ENCODE measurements around the gene UBE2R2. TPM values are rescaled to one million over a fixed set of nuclear protein-coding genes. Genes with fewer than 3 reads are reported as not detected.

The UBE2R2 gene
- total and polyA plus RNA-seq, 12 donors = 15.8 to 47.9 (median 41.4) TPM

DNA sequence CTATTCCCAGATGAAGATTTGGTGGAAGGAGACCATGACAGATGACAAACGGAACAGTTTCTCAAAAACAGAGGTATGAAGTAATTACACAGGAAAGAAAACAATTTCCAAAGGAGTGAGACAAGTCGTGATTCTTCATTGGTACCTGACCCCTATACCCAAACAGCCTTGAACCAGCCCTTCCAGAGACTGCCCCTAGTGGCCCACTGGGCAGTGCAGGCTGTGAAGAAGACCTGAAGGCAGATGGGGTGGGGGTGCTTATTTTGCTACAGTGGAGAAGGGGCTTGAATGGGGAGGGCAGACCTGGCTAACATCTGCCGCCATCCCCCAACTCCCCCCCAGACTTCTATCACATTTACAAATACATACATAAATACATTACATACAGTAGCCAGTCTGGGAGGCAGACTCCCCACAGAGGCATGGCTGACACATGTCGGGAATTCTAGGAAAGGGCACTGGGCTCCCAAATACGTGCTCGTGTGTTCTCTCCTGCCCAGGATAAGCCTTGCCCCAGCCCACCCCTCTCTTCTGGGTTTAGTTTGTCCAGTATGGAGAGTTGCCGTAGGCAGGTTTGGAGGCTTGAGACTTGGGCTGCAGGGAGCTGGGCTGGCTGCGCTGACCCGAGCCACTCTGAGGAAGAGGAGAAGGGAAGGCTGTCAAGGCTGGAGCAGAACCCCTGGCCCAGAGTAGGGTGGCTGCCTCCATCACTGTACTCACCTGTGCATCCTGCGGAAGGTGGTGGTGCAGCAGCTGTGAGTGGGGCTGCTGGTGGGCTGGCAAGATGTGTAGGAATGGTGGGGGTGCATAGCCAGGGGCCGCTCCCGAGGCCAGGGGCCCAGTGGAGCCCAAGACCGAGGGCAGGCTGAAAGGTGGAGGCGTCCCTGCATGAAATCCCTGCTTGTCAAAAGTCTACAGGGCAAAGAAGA is 105.3 kb downstream of the UBE2R2 start:
- Histone ChIP-seq H3K4me3 (no peak overlapping the region), H3K27me3 (no peaks in the 10 kb centered on the region), H3K9me3 (no peaks in the 10 kb centered on the region), H3K27ac (no peak overlapping the region), H3K36me3 (peaks cover 0 to 100% (median 48%) of the 10 kb centered on the region in 9 donors), H3K4me1 (peaks cover 5 to 70% (median 34%) of the 10 kb centered on the region in 9 donors)
- peak in 8 of 9 donors; percentile 14 to 57 (median 50) for TF ChIP-seq CTCF (IDR thresholded peaks at IDR 0.05)
- intact Hi-C loops (cut with DNase I) = loop anchor here in 7 of 10 donors (5.0 to 10.0 kb wide), 6 partner anchors 105 to 333 kb away; partner anchors contain the start of gene UBE2R2 (in 5 of the 7)
- DNase-seq (no peak), ATAC-seq (peak in 2 of 8 donors; percentile 4 to 28)
- 86 to 89% methylated on average over 14 of the region's 14 CpGs for WGBS, 2 donors

- H3K27ac ChIP-seq = peak overlapping the region in 2 of 10 donors; percentile 23 to 33
- no peak for ATAC-seq
Measured at GRCh38 chr9:33923079-33923478, 106.1 kb downstream of the UBE2R2 start.

DNA sequence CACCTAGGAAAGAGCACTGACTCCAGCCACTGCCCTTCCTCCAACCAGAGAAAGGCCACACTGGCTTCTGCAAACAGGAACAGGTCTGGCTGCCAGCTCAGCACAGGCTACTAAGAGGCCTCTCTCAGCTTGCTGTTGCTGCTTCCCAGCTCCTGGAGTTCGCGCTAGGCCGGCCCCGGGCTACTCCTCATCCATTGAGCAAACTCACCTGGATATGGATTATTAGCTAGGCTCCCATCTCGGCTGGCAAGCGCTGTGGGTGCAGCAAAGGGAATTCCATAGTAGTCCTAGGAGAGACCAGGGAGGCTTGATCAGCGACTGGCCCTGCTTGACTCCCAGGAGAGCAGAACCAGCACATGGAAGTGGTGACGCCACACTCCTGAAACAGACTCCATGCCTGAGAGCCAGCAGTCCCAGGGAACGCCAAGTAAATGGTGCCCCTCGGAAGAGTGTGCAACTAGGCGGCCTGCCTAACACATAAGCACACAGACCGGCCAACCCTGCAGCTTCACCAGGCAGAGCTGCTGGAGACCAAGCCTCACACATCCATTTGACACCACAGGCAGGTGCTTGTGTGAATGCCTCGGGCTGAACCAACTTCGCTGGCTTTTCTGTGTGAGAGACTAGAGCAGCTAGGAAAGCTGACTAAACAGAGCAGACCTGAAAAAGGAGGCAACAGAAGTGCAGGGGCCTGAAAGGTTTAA is 107.2 kb downstream of the UBE2R2 start:
- no peak for TF ChIP-seq CTCF (IDR thresholded peaks at IDR 0.05)
- intact Hi-C loops (cut with DNase I) = loop anchor here in 7 of 10 donors (5.0 to 10.0 kb wide), 6 partner anchors 107 to 331 kb away; partner anchors contain the start of gene UBE2R2 (in 5 of the 7)
- Histone ChIP-seq H3K27me3 (no peaks in the 10 kb centered on the region), H3K36me3 (peaks cover 0 to 100% (median 65%) of the 10 kb centered on the region in 9 donors), H3K4me1 (peaks cover 5 to 54% (median 27%) of the 10 kb centered on the region in 9 donors), H3K4me3 (no peak overlapping the region), H3K27ac (peak overlapping the region in 6 of 10 donors; percentile 13 to 65 (median 28)), H3K9me3 (no peaks in the 10 kb centered on the region)
- 80 to 83% methylated on average over 14 of the region's 14 CpGs for WGBS, 2 donors
- ATAC-seq (peak; percentile 12 to 48 (median 28)), DNase-seq (no peak)

More at GRCh38 chr9:33923079-33923478, 106.1 kb downstream of the UBE2R2 start:
- Histone ChIP-seq H3K36me3 (peaks cover 0 to 100% (median 55%) of the 10 kb centered on the region in 9 donors), H3K4me3 (no peak overlapping the region), H3K27me3 (no peaks in the 10 kb centered on the region), H3K9me3 (no peaks in the 10 kb centered on the region), H3K4me1 (peaks cover 5 to 63% (median 28%) of the 10 kb centered on the region in 9 donors)
- 95 to 96% methylated on average over 4 of the region's 4 CpGs for WGBS, 2 donors
- intact Hi-C loops (cut with DNase I) = loop anchor here in 7 of 10 donors (5.0 to 10.0 kb wide), 6 partner anchors 106 to 332 kb away; partner anchors contain the start of gene UBE2R2 (in 5 of the 7)
- DNase-seq = no peak
- TF ChIP-seq CTCF (IDR thresholded peaks at IDR 0.05) = no peak
